Suprapubic skin (tissue), 4 donors: ENCODE data around the gene ZNF674. TPM values are rescaled to one million over a fixed set of nuclear protein-coding genes. Genes with fewer than 3 reads are reported as not detected.

Source experiments
- DNase-seq, 2 donors: peaks; one replicate each; pipeline ENCODE4 v3.0.0-alpha.2; 2019; ENCODE audit warnings: low spot score in 2 of 2
- H3K27ac ChIP-seq: fragments of 200-600 bp; sonication (generic); one replicate; pipeline ENCODE4 v1.5.1; 2019
- H3K27me3 ChIP-seq: fragments of 200-600 bp; sonication (generic); one replicate; pipeline ENCODE4 v1.5.1; 2019
- H3K36me3 ChIP-seq: fragments of 200-600 bp; sonication (generic); one replicate; pipeline ENCODE4 v1.5.1; 2019
- H3K4me1 ChIP-seq: fragments of 200-600 bp; sonication (generic); one replicate; pipeline ENCODE4 v1.5.1; 2019
- H3K4me3 ChIP-seq: fragments of 200-600 bp; sonication (generic); one replicate; pipeline ENCODE4 v1.5.1; 2019; ENCODE audit warnings: mild to moderate bottlenecking
- H3K9me3 ChIP-seq: fragments of 200-600 bp; sonication (generic); one replicate; pipeline ENCODE4 v1.5.1; 2019
- CTCF ChIP-seq, 2 donors: fragments of 200-600 bp in 1 of 2; fragments of 450-650 bp in 1 of 2; sonication (generic) in 1 of 2; IDR thresholded peaks; one replicate each; pipeline ENCODE4 v1.5.1; 2016 to 2019; ENCODE audit warnings: antibody characterized with exemption in 2 of 2, mild to moderate bottlenecking in 1 of 2, moderate library complexity in 1 of 2
- EP300 ChIP-seq: sonication (generic); formaldehyde crosslinking; IDR thresholded peaks from one replicate; pipeline ENCODE4 v1.6.1; 2017; ENCODE audit warnings: antibody characterized with exemption
- POLR2A ChIP-seq, 2 donors: fragments of 450-650 bp; IDR thresholded peaks; one replicate each; pipeline ENCODE4 v1.6.1; 2017; ENCODE audit warnings: antibody characterized with exemption in 2 of 2, mild to moderate bottlenecking in 2 of 2, moderate library complexity in 2 of 2
- POLR2AphosphoS5 ChIP-seq, 3 donors: sonication (generic); formaldehyde crosslinking; IDR thresholded peaks; one replicate each; pipeline ENCODE4 v1.6.1; 2017; ENCODE audit warnings: antibody characterized with exemption in 3 of 3
- WGBS: methylation state at CpG from one replicate; pipeline ENCODE4 v1.1.5; 2018; 5-methylcytosine and 5-hydroxymethylcytosine counted together
- total RNA-seq, 4 donors: library from RNA; depleted of rRNA; stranded (reverse); fragments of >200 nt; gene quantifications; one replicate each; pipeline ENCODE4 v1.1.0, GENCODE V29; 2016

Gene ZNF674
- total RNA-seq, result 1 to 10 TPM; 1.9 to 6.2 (median 3.7) TPM

GRCh38 chrX:46545111-46546005 is at the start of gene ZNF674:
TSS of gene ZNF674 (minus strand) at chrX:46545421. CDS start at chrX:46542087, 3,334 bp downstream.
- H3K36me3 ChIP-seq, result peaks cover 3% of the 10 kb centered on the region
- WGBS, result 64% methylated on average over 23 of the region's 57 CpGs
- peak in 1 of 2 donors; percentile 57 for TF ChIP-seq POLR2A (IDR thresholded peaks at IDR 0.05)
- TF ChIP-seq EP300, result no peak
- TF ChIP-seq CTCF (IDR thresholded peaks at IDR 0.05), result peak; percentile 11 to 19
- TF ChIP-seq POLR2AphosphoS5 (IDR thresholded peaks at IDR 0.05), result peak in 1 of 3 donors; percentile 54
- peak within 1 kb of the TSS; percentile 76 for H3K27ac ChIP-seq
- peak; percentile 93 to 94 for DNase-seq
- H3K27me3 ChIP-seq, result no peaks in the 10 kb centered on the region
- H3K4me3 ChIP-seq, result peak within 1 kb of the TSS; percentile 68
- H3K4me1 ChIP-seq, result peaks cover 12% of the 10 kb centered on the region
- no peaks in the 10 kb centered on the region for H3K9me3 ChIP-seq

- H3K4me3 ChIP-seq, result no peak overlapping the region
- H3K27me3 ChIP-seq, result no peaks in the 10 kb centered on the region
- H3K9me3 ChIP-seq, result no peaks in the 10 kb centered on the region
- no peak overlapping the region for H3K27ac ChIP-seq
- H3K36me3 ChIP-seq, result no peaks in the 10 kb centered on the region
- no peak for DNase-seq
- WGBS, result 70% methylated on average over 7 of the region's 7 CpGs
- TF ChIP-seq EP300 (no peak), POLR2A (IDR thresholded peaks at IDR 0.05) (no peak)
- H3K4me1 ChIP-seq, result peaks cover 7% of the 10 kb centered on the region
These were observed 44.9 kb upstream of the ZNF674 start for GRCh38 chrX:46589977-46590723.

GRCh38 chrX:46588263-46588662 is 43.0 kb upstream of the ZNF674 start:
- Histone ChIP-seq H3K9me3 (no peaks in the 10 kb centered on the region), H3K4me1 (peaks cover 10% of the 10 kb centered on the region), H3K27ac (no peak overlapping the region), H3K27me3 (no peaks in the 10 kb centered on the region), H3K36me3 (no peaks in the 10 kb centered on the region), H3K4me3 (no peak overlapping the region)
- 61% methylated on average over 4 of the region's 4 CpGs for WGBS
- no peak for DNase-seq
- no peak for TF ChIP-seq POLR2A (IDR thresholded peaks at IDR 0.05)
- TF ChIP-seq CTCF (IDR thresholded peaks at IDR 0.05), result no peak
- no peak for TF ChIP-seq EP300
- no peak for TF ChIP-seq POLR2AphosphoS5 (IDR thresholded peaks at IDR 0.05)

- H3K9me3 ChIP-seq, result no peaks in the 10 kb centered on the region
- no peaks in the 10 kb centered on the region for H3K36me3 ChIP-seq
- H3K27me3 ChIP-seq, result no peaks in the 10 kb centered on the region
- no peak overlapping the region for H3K27ac ChIP-seq
- no peak overlapping the region for H3K4me3 ChIP-seq
- WGBS, result 31% methylated on average over 5 of the region's 5 CpGs
- peaks cover 12% of the 10 kb centered on the region for H3K4me1 ChIP-seq
- no peak for TF ChIP-seq POLR2AphosphoS5 (IDR thresholded peaks at IDR 0.05)
- no peak for TF ChIP-seq EP300
- TF ChIP-seq CTCF (IDR thresholded peaks at IDR 0.05), result no peak
- no peak for TF ChIP-seq POLR2A (IDR thresholded peaks at IDR 0.05)
- DNase-seq, result no peak
These were observed 42.5 kb upstream of the ZNF674 start for GRCh38 chrX:46587753-46588171.

GRCh38 chrX:46587158-46587557 is 41.9 kb upstream of the ZNF674 start:
- H3K4me3 ChIP-seq, result no peak overlapping the region
- H3K27me3 ChIP-seq, result no peaks in the 10 kb centered on the region
- 56% methylated on average over 5 of the region's 5 CpGs for WGBS
- no peak overlapping the region for H3K27ac ChIP-seq
- no peaks in the 10 kb centered on the region for H3K9me3 ChIP-seq
- no peaks in the 10 kb centered on the region for H3K36me3 ChIP-seq
- peaks cover 17% of the 10 kb centered on the region for H3K4me1 ChIP-seq
- no peak for DNase-seq
- TF ChIP-seq CTCF (IDR thresholded peaks at IDR 0.05), result no peak
